Measurements from ENCODE around the gene MORN1. TPM values are rescaled to one million over a fixed set of nuclear protein-coding genes. Genes with fewer than 3 reads are reported as not detected.
A peak's percentile ranks its signal among the peaks of the same experiment; 100 is the strongest.

Gene MORN1
- total RNA-seq, 4 donors from 2014 or later = 5.0 to 14.6 (median 9.2) TPM

- no peak overlapping the region for H3K4me3 ChIP-seq
- no peak overlapping the region for H3K27ac ChIP-seq
- TF ChIP-seq POLR2AphosphoS5 (IDR thresholded peaks at IDR 0.05) (no peak), EP300 (IDR thresholded peaks at IDR 0.05) (no peak), CTCF (IDR thresholded peaks at IDR 0.05) (no peak), POLR2A (IDR thresholded peaks at IDR 0.05) (no peak)
- peaks cover 0 to 8% (median 0%) of the 10 kb centered on the region in 3 donors for H3K9me3 ChIP-seq
- peaks cover 72% of the 10 kb centered on the region for H3K27me3 ChIP-seq
- no peak for ATAC-seq
- peaks cover 0 to 19% (median 17%) of the 10 kb centered on the region in 3 donors for H3K4me1 ChIP-seq
- 49% methylated on average over 4 to 7 of the region's 14 CpGs for WGBS, 2 donors (ENCODE audit: low coverage in 1 of 2)
- no peaks in the 10 kb centered on the region for H3K36me3 ChIP-seq
Measured at GRCh38 chr1:2417833-2418225, 26.5 kb upstream of the MORN1 start.

- WGBS, 2 donors (ENCODE audit: low coverage in 1 of 2) = 70 to 80% methylated on average over 1 to 6 of the region's 13 CpGs
- no peak overlapping the region for H3K4me3 ChIP-seq
- peaks cover 0 to 19% (median 17%) of the 10 kb centered on the region in 3 donors for H3K4me1 ChIP-seq
- H3K36me3 ChIP-seq = no peaks in the 10 kb centered on the region
- H3K27me3 ChIP-seq = peaks cover 67% of the 10 kb centered on the region
- H3K9me3 ChIP-seq = peaks cover 0 to 3% (median 0%) of the 10 kb centered on the region in 3 donors
- no peak for TF ChIP-seq POLR2AphosphoS5 (IDR thresholded peaks at IDR 0.05)
- no peak for TF ChIP-seq CTCF (IDR thresholded peaks at IDR 0.05)
- TF ChIP-seq POLR2A (IDR thresholded peaks at IDR 0.05) = no peak
- no peak for TF ChIP-seq EP300 (IDR thresholded peaks at IDR 0.05)
- ATAC-seq = no peak
- H3K27ac ChIP-seq = no peak overlapping the region
Measured at GRCh38 chr1:2417083-2417832, 25.9 kb upstream of the MORN1 start.

GRCh38 chr1:2416403-2416802, 25.0 kb upstream of the MORN1 start:
- peaks cover 58% of the 10 kb centered on the region for H3K27me3 ChIP-seq
- H3K9me3 ChIP-seq = no peaks in the 10 kb centered on the region
- peaks cover 0 to 27% (median 23%) of the 10 kb centered on the region in 3 donors for H3K4me1 ChIP-seq
- ATAC-seq = no peak
- no peak overlapping the region for H3K27ac ChIP-seq
- no peaks in the 10 kb centered on the region for H3K36me3 ChIP-seq
- no peak overlapping the region for H3K4me3 ChIP-seq
- TF ChIP-seq POLR2A (IDR thresholded peaks at IDR 0.05) (no peak), POLR2AphosphoS5 (IDR thresholded peaks at IDR 0.05) (no peak), EP300 (IDR thresholded peaks at IDR 0.05) (no peak), CTCF (IDR thresholded peaks at IDR 0.05) (no peak)
- 0% methylated on average over 2 of the region's 12 CpGs; no CpG with 5 or more reads in 1 of the 2 donors for WGBS, 2 donors (ENCODE audit: low coverage in 1 of 2)

GRCh38 chr1:2415801-2416208, 24.5 kb upstream of the MORN1 start:
- no peak for TF ChIP-seq POLR2A (IDR thresholded peaks at IDR 0.05)
- no peak for TF ChIP-seq CTCF (IDR thresholded peaks at IDR 0.05)
- no peak for TF ChIP-seq POLR2AphosphoS5 (IDR thresholded peaks at IDR 0.05)
- TF ChIP-seq EP300 (IDR thresholded peaks at IDR 0.05) = no peak
- Histone ChIP-seq H3K27me3 (peaks cover 52% of the 10 kb centered on the region), H3K9me3 (no peaks in the 10 kb centered on the region), H3K27ac (no peak overlapping the region), H3K4me3 (peak overlapping the region in 1 of 2 donors; percentile 8), H3K36me3 (no peaks in the 10 kb centered on the region), H3K4me1 (peaks cover 0 to 32% (median 24%) of the 10 kb centered on the region in 3 donors)
- ATAC-seq = no peak
- WGBS, 2 donors (ENCODE audit: low coverage in 1 of 2) = 25% methylated on average over 4 of the region's 19 CpGs; no CpG with 5 or more reads in 1 of the 2 donors

- peaks cover 0 to 32% (median 24%) of the 10 kb centered on the region in 3 donors for H3K4me1 ChIP-seq
- peaks cover 47% of the 10 kb centered on the region for H3K27me3 ChIP-seq
- TF ChIP-seq POLR2AphosphoS5 (IDR thresholded peaks at IDR 0.05) = no peak
- TF ChIP-seq POLR2A (IDR thresholded peaks at IDR 0.05) = no peak
- no peak for TF ChIP-seq CTCF (IDR thresholded peaks at IDR 0.05)
- TF ChIP-seq EP300 (IDR thresholded peaks at IDR 0.05) = no peak
- ATAC-seq = no peak
- no peaks in the 10 kb centered on the region for H3K9me3 ChIP-seq
- WGBS, 2 donors (ENCODE audit: low coverage in 1 of 2) = 67% methylated on average over 1 of the region's 11 CpGs; no CpG with 5 or more reads in 1 of the 2 donors
- H3K4me3 ChIP-seq = no peak overlapping the region
- H3K27ac ChIP-seq = no peak overlapping the region
- H3K36me3 ChIP-seq = no peaks in the 10 kb centered on the region
Measured at GRCh38 chr1:2415337-2415736, 24.0 kb upstream of the MORN1 start.

All from gastroesophageal sphincter (tissue), 4 donors.